NB4 (cell line): Measurements from ENCODE around the gene LRRK2.
A peak's percentile ranks its signal among the peaks of the same experiment; 100 is the strongest.

ENCODE experiments used
- DNase-seq: peaks from one replicate; pipeline ENCODE4 v3.0.0; 2010; ENCODE audit warnings: low read depth
- H3K4me3 ChIP-seq: one replicate; pipeline ENCODE4 v1.5.1; 2011; ENCODE audit warnings: mild to moderate bottlenecking, low read depth, low read length, moderate library complexity
- MYC ChIP-seq: IDR thresholded peaks from 2 replicates; pipeline ENCODE4 v1.6.1; 2011; ENCODE audit warnings: low read depth, low read length
- POLR2A ChIP-seq: IDR thresholded peaks from 2 replicates; pipeline ENCODE4 v1.6.1; 2011; ENCODE audit warnings: mild to moderate bottlenecking; ENCODE audit not compliant: insufficient read length; ENCODE audit errors: extremely low read depth
- TF ChIP-seq, protein P1 (sequence below): IDR thresholded peaks from one replicate; pipeline ENCODE4 v1.5.1; 2012; ENCODE audit warnings: low read depth, low read length
- TF ChIP-seq, protein P2 (sequence below): IDR thresholded peaks from 2 replicates; pipeline ENCODE4 v1.6.1; 2011; ENCODE audit warnings: low read depth, low read length

LRRK2 gene

DNA sequence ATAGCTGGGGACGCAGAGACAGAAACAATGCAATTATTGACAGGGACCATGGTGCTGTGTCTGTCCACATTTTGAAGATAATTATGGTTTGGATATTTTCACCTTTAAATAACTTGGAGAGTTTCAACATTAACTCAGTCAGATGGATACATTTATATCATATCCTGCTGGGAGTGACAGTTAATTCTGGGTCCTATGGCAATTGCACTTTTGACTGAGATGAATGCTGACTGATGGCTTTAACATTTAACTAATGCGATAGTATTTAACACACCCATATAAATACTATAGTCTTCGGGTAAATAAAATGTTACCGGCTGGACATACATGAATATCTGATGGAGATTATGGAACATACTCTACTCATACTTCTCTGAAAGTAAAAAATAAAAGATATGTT lies 118.3 kb downstream of the LRRK2 start:
- TF ChIP-seq, protein P1, sequence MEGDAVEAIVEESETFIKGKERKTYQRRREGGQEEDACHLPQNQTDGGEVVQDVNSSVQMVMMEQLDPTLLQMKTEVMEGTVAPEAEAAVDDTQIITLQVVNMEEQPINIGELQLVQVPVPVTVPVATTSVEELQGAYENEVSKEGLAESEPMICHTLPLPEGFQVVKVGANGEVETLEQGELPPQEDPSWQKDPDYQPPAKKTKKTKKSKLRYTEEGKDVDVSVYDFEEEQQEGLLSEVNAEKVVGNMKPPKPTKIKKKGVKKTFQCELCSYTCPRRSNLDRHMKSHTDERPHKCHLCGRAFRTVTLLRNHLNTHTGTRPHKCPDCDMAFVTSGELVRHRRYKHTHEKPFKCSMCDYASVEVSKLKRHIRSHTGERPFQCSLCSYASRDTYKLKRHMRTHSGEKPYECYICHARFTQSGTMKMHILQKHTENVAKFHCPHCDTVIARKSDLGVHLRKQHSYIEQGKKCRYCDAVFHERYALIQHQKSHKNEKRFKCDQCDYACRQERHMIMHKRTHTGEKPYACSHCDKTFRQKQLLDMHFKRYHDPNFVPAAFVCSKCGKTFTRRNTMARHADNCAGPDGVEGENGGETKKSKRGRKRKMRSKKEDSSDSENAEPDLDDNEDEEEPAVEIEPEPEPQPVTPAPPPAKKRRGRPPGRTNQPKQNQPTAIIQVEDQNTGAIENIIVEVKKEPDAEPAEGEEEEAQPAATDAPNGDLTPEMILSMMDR, result no peak
- TF ChIP-seq, protein P2, sequence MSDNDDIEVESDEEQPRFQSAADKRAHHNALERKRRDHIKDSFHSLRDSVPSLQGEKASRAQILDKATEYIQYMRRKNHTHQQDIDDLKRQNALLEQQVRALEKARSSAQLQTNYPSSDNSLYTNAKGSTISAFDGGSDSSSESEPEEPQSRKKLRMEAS, result no peak
- TF ChIP-seq MYC, result no peak
- TF ChIP-seq POLR2A, result no peak
- no peak for DNase-seq
- no peak overlapping the region for H3K4me3 ChIP-seq

DNA sequence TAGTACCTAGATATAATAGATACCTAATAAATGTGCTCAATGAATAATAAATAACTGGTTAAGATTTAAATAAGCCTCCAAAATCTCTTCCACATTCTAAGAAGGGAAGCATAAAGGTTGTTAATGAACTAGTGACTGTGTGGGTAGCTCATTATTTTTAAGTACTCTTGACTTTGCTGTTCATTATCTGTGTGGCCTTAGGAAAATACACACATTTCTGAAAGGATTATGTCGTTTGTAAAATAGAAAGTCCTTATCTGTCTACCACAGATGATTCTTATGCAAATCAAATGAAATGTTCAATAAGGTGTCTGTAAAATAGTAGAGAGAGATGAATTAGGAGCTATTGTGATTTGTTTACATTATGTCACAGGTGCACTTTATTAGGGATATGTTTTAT lies 119.5 kb downstream of the LRRK2 start:
- no peak for TF ChIP-seq POLR2A
- TF ChIP-seq, protein P1, result no peak
- TF ChIP-seq, protein P2, result no peak
- TF ChIP-seq MYC, result no peak
- no peak overlapping the region for H3K4me3 ChIP-seq
- DNase-seq, result no peak

DNA sequence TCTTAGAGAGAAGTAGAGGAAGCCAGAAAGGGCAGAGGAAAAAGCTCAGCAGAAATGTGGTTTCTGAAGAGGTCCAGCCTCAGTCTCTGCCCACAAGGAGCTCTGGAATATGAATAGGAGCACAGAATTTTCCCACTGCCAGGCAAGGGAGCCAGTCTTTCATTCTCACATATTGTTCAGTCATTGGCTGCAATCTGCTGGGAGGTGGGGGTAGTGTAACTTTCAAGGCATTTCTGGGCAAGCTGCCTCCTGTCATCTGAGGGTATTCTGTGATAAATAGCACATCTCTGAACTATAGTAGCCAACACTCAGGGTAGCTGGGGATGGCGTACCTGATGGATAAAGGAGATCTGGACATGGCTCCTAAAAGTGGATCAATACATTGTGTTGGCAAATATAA lies 127.2 kb downstream of the LRRK2 start:
- DNase-seq, result no peak
- no peak overlapping the region for H3K4me3 ChIP-seq
- TF ChIP-seq, protein P1, result no peak
- TF ChIP-seq, protein P2, result no peak
- no peak for TF ChIP-seq POLR2A
- no peak for TF ChIP-seq MYC

DNA sequence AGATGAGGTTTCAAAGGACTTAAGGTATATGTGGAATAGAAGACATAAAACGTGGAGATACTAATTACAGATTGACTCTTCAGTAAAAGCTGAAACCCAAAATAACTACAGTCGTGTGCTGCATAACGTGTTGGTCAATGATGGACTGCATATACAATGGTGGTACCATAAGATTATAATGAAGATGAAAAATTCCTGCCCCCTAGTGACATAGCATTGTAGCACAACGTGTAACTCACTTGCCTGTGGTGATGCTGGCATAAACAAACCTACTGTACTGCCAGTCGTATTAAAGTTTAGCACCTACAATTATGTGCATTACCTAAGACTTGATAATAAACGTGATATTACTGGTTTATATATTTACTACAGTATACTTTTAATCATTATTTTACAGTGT lies 150.3 kb downstream of the LRRK2 start:
- TF ChIP-seq, protein P2, result no peak
- no peak for TF ChIP-seq MYC
- no peak for TF ChIP-seq POLR2A
- TF ChIP-seq, protein P1, result peak; percentile 51
- H3K4me3 ChIP-seq, result no peak overlapping the region
- peak; percentile 48 for DNase-seq

DNA sequence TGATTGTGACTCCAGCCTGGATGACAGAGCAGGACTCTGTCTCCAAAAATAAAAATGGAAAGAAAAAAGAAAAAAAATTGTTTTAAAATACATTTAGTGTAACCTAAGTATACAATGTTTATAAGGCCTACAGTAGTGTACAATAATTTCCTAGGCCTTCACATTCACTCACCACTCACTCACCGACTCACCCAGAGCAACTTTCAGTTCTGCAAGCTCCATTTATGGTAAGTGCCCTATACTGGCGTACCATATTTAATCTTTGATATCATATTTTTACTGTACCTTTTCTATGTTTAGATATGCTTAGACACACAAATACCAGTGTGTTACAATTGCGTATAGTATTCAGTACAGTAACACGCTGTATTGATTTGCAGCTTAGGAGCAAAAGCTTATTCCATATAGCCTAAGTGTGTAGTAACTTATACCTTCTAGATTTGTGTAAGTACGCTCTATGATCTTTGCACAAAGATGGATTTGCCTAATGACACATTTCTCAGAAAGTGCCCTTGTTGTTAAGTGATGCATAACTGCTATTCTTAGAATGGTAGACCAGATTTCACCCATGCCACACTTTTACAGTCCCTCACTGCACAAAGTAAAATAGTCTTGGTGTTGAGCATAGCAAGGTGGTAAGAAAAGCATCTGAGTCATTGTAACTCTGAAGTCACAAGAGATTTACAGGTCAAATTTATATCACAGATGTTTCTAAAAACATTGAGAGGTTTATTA lies 151.9 kb downstream of the LRRK2 start:
- no peak for DNase-seq
- TF ChIP-seq, protein P1, result no peak
- TF ChIP-seq, protein P2, result no peak
- no peak overlapping the region for H3K4me3 ChIP-seq

DNA sequence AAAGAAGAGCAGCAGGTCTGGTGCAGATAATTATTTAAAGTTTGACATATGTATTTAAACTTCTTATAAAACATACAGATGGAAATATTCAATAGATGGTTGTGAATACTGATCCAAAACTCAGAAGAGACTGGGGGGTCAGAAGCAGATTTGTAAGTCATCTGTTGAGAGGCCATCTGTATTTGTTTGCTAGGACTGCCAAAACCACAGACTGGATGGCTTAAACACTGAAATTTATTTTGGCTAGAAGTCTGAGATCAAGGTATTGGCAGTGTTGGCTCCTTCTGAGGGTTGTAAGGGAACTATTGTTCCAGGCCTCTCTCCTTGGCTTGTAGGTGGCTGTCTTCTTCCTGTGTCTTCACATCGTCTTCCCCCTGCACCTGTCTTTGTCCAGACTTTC lies 153.9 kb downstream of the LRRK2 start:
- TF ChIP-seq, protein P2, result no peak
- TF ChIP-seq, protein P1, result no peak
- TF ChIP-seq MYC (no peak), POLR2A (no peak)
- no peak for DNase-seq
- no peak overlapping the region for H3K4me3 ChIP-seq
